ENCODE measurements around the gene FAM90A1. TPM values are rescaled to one million over a fixed set of nuclear protein-coding genes. Genes with fewer than 3 reads are reported as not detected.
"Not testable (repeated sequence)": the region's sequence is repeated elsewhere in the genome, so short reads cannot be mapped to it uniquely, and the experiment has no call there.

FAM90A1 gene
- polyA plus RNA-seq, 1 experiment = 0.02 TPM

DNA sequence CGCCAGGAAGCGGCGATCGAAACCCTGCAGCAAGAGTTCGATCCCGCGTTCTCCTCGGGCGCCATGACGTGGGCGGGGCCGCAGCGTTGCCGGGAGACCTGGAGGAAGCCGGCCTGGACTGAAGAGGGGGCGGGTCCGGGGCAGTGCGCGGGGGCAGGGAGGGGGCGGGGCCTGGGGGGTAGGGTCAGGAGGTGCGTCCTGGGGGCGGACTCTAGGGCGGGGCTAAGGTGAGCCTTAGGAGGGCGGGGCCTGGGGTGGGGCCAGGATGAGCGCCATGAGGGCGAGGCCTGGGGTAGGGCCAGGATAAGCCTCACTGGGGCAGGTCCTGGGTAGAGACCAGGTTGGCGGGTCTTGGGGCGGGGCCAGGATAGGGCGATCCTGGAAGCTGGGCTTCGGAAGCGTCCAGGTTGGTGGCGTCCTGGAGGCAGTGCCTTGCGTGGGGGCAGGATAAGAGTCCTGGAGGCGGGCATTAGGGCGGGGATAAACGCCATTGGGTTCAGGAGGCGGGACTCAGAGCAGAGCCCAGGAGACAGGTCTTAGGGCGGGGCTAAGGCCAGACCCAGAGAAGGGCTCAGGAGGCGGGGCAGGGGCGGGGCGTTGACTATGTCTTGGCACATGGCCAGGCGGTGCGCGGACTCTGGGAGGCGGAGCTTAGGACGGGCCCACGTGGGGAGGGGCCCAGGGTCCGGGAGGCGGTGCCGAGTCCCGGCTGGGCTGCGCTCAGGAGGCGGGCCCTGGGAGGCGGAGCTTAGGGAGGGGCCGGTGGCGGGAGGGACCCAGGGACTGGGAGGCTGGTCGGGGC lies 15.7 kb upstream of the FAM90A1 start:
- peak; percentile 93 for DNase-seq (ENCODE audit: low read depth, low spot score)
- ChIA-PET CTCF (interaction anchor here (0.9 to 1.8 kb wide), 3 partner anchors 25 to 197 kb away, joined by 3 to 6 read pairs (median 3); no protein-coding TSS in a partner anchor), POLR2A (interaction anchor here (0.6 kb wide), 1 partner anchor 972 kb away, joined by 3 read pairs; no protein-coding TSS in a partner anchor)
- H3K9me3 ChIP-seq (ENCODE audit: control insufficient read depth, insufficient read depth, low read length); H3K27me3 ChIP-seq (ENCODE audit: control insufficient read depth, insufficient read depth, low read length): not testable (repeated sequence)
- Histone ChIP-seq H3K4me3 (ENCODE audit: low read depth, low read length) (peak overlapping the region; percentile 75), H3K27ac (ENCODE audit: low read depth, low read length) (peak overlapping the region; percentile 92)

DNA sequence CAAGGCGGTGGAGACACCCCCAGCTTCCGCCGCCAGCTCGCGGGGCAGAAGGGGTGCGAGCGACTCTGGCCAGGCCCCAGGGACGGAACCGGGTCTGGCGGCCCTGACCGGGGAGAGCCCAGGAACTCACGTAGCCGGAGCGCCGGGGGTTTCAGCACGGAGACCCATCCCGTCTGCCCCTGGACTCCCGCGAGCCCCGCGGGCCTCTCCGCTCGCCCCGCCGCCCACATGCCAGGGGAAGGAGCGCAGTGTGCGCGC lies 15.1 kb upstream of the FAM90A1 start:
- Histone ChIP-seq H3K4me3 (ENCODE audit: low read depth, low read length) (peak overlapping the region; percentile 75), H3K27ac (ENCODE audit: low read depth, low read length) (peak overlapping the region; percentile 92)
- H3K27me3 ChIP-seq (ENCODE audit: control insufficient read depth, insufficient read depth, low read length); POLR2A ChIA-PET; DNase-seq (ENCODE audit: low read depth, low spot score); H3K9me3 ChIP-seq (ENCODE audit: control insufficient read depth, insufficient read depth, low read length); CTCF ChIA-PET: not testable (repeated sequence)

DNA sequence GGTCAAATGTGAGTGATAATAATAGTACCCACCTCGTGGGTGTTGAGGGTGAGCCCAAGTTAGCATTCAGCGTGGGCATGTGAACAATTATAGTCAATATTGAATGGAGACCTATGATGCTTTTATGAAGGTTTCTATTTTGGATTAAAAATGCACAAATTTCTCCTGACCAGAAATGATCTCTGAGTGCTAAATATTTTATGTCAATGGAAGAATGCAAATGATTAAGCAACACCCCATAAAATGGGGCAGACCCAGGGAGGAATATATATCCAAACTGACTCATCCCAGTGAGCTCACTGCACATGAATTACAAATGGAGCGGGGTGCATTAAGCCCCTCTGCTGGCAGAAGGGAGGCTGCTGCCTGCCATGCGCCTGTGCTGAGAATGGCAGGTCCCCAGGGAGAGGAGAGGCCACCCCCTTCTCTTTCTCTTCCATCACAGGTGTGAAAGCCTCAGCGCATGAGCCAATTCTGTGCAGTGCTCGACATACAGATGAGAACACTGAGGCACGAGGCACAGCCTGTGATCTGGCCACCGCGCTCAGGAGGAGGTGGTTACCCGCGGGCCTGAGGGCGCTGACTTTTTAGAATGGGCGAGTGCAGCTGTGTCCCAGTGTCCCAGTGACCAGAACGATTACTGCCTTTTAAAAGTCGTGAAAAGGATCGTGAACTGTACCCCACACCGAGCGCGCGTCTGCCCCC lies 14.7 kb upstream of the FAM90A1 start:
- Histone ChIP-seq H3K4me3 (ENCODE audit: low read depth, low read length) (peak overlapping the region; percentile 75), H3K27ac (ENCODE audit: low read depth, low read length) (peak overlapping the region; percentile 92)
- H3K27me3 ChIP-seq (ENCODE audit: control insufficient read depth, insufficient read depth, low read length); CTCF ChIA-PET; DNase-seq (ENCODE audit: low read depth, low spot score); H3K9me3 ChIP-seq (ENCODE audit: control insufficient read depth, insufficient read depth, low read length); POLR2A ChIA-PET: not testable (repeated sequence)

GRCh38 chr12:8240340-8241114 lies 13.1 kb upstream of the FAM90A1 start:
- H3K9me3 ChIP-seq (ENCODE audit: control insufficient read depth, insufficient read depth, low read length); POLR2A ChIA-PET; DNase-seq (ENCODE audit: low read depth, low spot score); H3K27me3 ChIP-seq (ENCODE audit: control insufficient read depth, insufficient read depth, low read length); H3K27ac ChIP-seq (ENCODE audit: low read depth, low read length); H3K4me3 ChIP-seq (ENCODE audit: low read depth, low read length): not testable (repeated sequence)
- CTCF ChIA-PET = interaction anchor here (0.5 to 0.6 kb wide), 2 partner anchors 133 to 333 kb away, joined by 3 to 6 read pairs; no protein-coding TSS in a partner anchor

GRCh38 chr12:8237031-8237430 lies 9.6 kb upstream of the FAM90A1 start:
- POLR2A ChIA-PET; H3K4me3 ChIP-seq (ENCODE audit: low read depth, low read length); DNase-seq (ENCODE audit: low read depth, low spot score); H3K9me3 ChIP-seq (ENCODE audit: control insufficient read depth, insufficient read depth, low read length); H3K27me3 ChIP-seq (ENCODE audit: control insufficient read depth, insufficient read depth, low read length): not testable (repeated sequence)
- CTCF ChIA-PET = interaction anchor here (0.5 to 2.7 kb wide), 7 partner anchors 56 to 191 kb away, joined by 3 to 33 read pairs (median 3); no protein-coding TSS in a partner anchor
- H3K27ac ChIP-seq (ENCODE audit: low read depth, low read length) = peak overlapping the region; percentile 39

DNA sequence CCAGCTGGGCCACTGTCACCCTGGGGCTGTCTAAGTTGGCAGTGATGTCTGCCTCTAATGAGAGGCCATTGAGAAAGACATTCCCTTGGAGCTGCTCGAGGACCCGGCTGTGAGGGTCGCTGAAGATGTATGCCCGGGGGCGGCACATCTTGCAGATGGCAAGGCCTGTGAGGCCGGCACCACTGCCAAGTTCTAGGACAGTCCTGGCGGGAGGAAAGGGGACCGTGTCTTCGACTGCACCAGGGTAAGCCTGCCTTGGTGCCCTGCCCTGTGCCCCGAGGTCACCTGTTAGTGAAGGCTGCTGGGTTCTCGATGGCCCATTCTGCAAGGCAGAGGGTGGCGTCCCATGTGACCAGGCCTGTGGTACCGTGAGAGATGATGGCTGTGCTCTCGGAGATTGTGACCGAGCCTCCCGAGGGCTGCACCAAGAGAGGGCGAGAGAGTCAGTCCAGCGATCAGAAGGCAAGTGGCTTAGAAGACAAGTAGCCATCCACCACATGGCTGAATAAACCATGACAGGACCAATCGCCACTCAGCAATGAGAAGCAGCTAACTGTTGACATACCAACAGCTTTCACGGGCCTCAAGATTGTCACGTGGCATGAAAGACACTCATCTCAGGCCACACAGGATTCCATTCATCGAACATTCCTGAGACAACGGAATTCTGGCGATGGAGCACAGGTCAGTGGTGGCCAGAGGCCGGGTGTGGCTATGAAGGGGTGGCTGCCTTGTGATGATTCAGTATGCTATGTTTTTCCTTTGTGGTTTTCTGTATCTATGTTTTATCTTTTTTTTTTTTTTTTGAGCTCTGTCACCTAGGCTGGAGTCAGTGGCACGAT lies 8.1 kb upstream of the FAM90A1 start:
- DNase-seq (ENCODE audit: low read depth, low spot score); H3K27ac ChIP-seq (ENCODE audit: low read depth, low read length); H3K27me3 ChIP-seq (ENCODE audit: control insufficient read depth, insufficient read depth, low read length); POLR2A ChIA-PET; H3K4me3 ChIP-seq (ENCODE audit: low read depth, low read length); H3K9me3 ChIP-seq (ENCODE audit: control insufficient read depth, insufficient read depth, low read length): not testable (repeated sequence)
- CTCF ChIA-PET = interaction anchor here (0.6 kb wide), 1 partner anchor 9 kb away, joined by 8 read pairs; no protein-coding TSS in a partner anchor

DNA sequence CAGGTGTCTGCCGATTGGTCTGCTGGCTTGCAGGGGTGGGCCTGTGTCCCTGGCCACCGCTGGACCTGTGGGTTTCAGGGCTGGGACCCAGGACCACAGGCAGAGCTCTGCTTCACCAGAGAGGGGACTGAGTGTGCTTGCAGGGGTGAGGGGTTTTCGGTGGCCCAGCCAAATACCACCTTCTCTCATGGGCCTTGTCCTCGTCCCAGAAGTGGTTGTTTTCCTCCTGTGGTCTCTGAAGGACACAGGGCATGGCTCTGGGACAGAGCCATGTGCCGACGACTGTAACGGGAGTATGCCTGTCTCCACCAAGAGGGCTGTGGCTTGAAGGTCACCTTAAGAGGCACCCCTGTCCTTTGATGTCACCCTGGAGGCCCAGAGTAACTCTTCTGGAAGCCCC lies 7.3 kb upstream of the FAM90A1 start:
- CTCF ChIA-PET = interaction anchor here (4.7 kb wide), 1 partner anchor 126 kb away, joined by 52 read pairs; no protein-coding TSS in a partner anchor
- H3K9me3 ChIP-seq (ENCODE audit: control insufficient read depth, insufficient read depth, low read length); POLR2A ChIA-PET; H3K27me3 ChIP-seq (ENCODE audit: control insufficient read depth, insufficient read depth, low read length); H3K4me3 ChIP-seq (ENCODE audit: low read depth, low read length); H3K27ac ChIP-seq (ENCODE audit: low read depth, low read length); DNase-seq (ENCODE audit: low read depth, low spot score): not testable (repeated sequence)

DNA sequence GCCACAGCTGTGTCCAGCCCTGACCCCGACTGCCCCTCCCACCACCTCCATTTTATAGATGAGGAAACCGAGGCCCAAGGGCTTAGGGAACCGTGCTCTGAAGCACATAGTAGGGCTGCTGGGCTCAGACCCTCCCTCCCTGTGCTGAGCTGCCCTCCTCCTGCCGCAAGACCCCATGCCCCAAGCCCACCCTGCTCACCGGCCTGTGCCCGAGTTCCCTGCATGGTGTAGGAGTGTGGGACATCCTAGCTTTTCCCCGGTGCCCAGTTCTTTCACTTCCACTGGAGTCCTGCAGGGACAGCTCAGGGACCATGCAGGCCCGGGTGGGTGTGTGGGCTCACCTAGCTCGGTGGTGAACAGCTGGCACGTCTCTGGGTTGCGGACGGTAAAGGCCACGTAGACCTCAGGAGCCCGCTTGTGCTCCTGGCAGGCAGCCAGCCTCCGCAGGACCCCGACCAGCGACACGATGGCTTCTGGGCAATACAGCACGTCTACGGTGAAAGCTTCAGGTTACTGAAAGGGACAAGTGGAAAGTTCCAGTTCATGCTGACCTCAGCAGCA lies 6.6 kb upstream of the FAM90A1 start:
- CTCF ChIA-PET = interaction anchor here (0.6 to 4.7 kb wide), 2 partner anchors 125 to 169 kb away, joined by 5 to 52 read pairs; no protein-coding TSS in a partner anchor
- H3K27me3 ChIP-seq (ENCODE audit: control insufficient read depth, insufficient read depth, low read length); DNase-seq (ENCODE audit: low read depth, low spot score); POLR2A ChIA-PET; H3K4me3 ChIP-seq (ENCODE audit: low read depth, low read length); H3K27ac ChIP-seq (ENCODE audit: low read depth, low read length); H3K9me3 ChIP-seq (ENCODE audit: control insufficient read depth, insufficient read depth, low read length): not testable (repeated sequence)

DNA sequence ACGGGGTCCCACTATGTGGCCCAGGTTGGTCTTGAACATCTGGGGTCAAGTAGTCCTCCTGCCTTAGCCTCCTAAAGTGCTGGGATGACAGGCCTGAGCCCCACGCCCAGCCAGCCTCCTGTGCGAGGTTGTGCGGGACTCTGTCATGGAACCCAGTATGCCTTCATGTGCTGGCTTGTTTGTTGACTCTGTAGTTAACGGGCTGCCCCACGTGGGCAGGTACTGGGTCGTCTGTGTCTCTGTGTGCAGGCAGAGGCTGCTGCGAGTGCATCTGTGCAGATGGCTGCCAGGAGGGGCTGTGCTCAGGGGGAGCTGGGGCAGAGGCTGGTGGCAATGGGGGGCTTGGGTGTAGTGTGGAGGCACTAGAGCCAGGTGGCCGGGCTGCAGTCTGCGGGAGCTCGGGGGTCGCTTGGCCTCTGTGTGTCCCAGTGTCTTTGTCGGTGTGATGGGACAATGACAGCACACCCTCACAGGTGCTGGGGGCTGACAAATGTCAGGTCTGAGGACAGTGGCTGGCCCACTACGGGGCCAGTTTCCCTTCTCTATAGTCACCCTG lies 6.0 kb upstream of the FAM90A1 start:
- CTCF ChIA-PET = interaction anchor here (0.6 to 4.7 kb wide), 3 partner anchors 125 to 168 kb away, joined by 5 to 52 read pairs (median 15); no protein-coding TSS in a partner anchor
- H3K9me3 ChIP-seq (ENCODE audit: control insufficient read depth, insufficient read depth, low read length); H3K4me3 ChIP-seq (ENCODE audit: low read depth, low read length); H3K27ac ChIP-seq (ENCODE audit: low read depth, low read length); POLR2A ChIA-PET; H3K27me3 ChIP-seq (ENCODE audit: control insufficient read depth, insufficient read depth, low read length); DNase-seq (ENCODE audit: low read depth, low spot score): not testable (repeated sequence)
